Heart right ventricle (tissue), 16 donors: ENCODE results near the gene CHST1. TPM values are rescaled to one million over a fixed set of nuclear protein-coding genes. Genes with fewer than 3 reads are reported as not detected.

ENCODE experiments used
- ATAC-seq, 8 donors: fragments of 200-7000 bp; cut with Tn5 transposase; one replicate each; pipeline ENCODE4 v1.9.1; 2020; ENCODE audit warnings: mild to moderate bottlenecking in 8 of 8, moderate library complexity in 8 of 8, moderate number of reproducible peaks in 1 of 8
- DNase-seq, 2 donors: peaks; one replicate each; pipeline ENCODE4 v3.0.0-alpha.2; 2020
- H3K27ac ChIP-seq, 10 donors: fragments of 200-600 bp; sonication (generic) in 2 of 10; one replicate each; pipeline versions ENCODE4 v1.5.0 to v1.8.0; 2020 to 2022; ENCODE audit warnings: mild to moderate bottlenecking in 3 of 10
- H3K27me3 ChIP-seq, 7 donors: fragments of 200-600 bp; one replicate each; pipeline ENCODE4 v1.8.0; 2021 to 2022; ENCODE audit warnings: mild to moderate bottlenecking in 2 of 7
- H3K36me3 ChIP-seq, 9 donors: fragments of 200-600 bp; sonication (generic) in 1 of 9; one replicate each; pipeline versions ENCODE4 v1.5.0 to v1.8.0; 2020 to 2022; ENCODE audit warnings: mild to moderate bottlenecking in 2 of 9
- H3K4me1 ChIP-seq, 9 donors: fragments of 200-600 bp; sonication (generic) in 1 of 9; one replicate each; pipeline versions ENCODE4 v1.5.0 to v1.8.0; 2020 to 2022; ENCODE audit warnings: mild to moderate bottlenecking in 4 of 9
- H3K4me3 ChIP-seq, 10 donors: fragments of 200-600 bp; sonication (generic) in 2 of 10; one replicate each; pipeline versions ENCODE4 v1.5.0 to v1.8.0; 2020 to 2022; ENCODE audit warnings: mild to moderate bottlenecking in 7 of 10, moderate library complexity in 2 of 10
- H3K9me3 ChIP-seq, 11 donors: fragments of 200-600 bp in 10 of 11; sonication (generic) in 2 of 11; one replicate each; pipeline versions ENCODE4 v1.5.0 to v1.8.0; 2013 to 2022; ENCODE audit warnings: mild to moderate bottlenecking in 2 of 11, control low read depth in 1 of 11, moderate library complexity in 1 of 11
- CTCF ChIP-seq, 9 donors: fragments of 200-600 bp; sonication (generic) in 2 of 9; IDR thresholded peaks; one replicate each; pipeline versions ENCODE4 v1.5.0 to v1.8.0; 2021 to 2022; ENCODE audit warnings: antibody characterized with exemption in 9 of 9, mild to moderate bottlenecking in 5 of 9, moderate library complexity in 1 of 9
- WGBS, 2 donors: extraction: QIAGEN DNeasy Blood & Tissue Kit; methylation state at CpG; one replicate each; pipeline ENCODE4 v1.1.7; 2013; ENCODE audit warnings: inconsistent platforms in 1 of 2; 5-methylcytosine and 5-hydroxymethylcytosine counted together
- intact Hi-C, 10 donors: fragments of 100-400 bp; cut with DNase I; formaldehyde crosslinking; loops; one replicate each; pipeline versions ENCODE4 v1.11.1 to v1.14.2; 2022
- polyA plus RNA-seq, 2 donors: library from polyadenylated mRNA; stranded (reverse); fragments of 200-250 nt; gene quantifications; one replicate each; pipeline ENCODE4 v1.2.3, GENCODE V29; 2013
- total RNA-seq, 10 donors: library from RNA; stranded (reverse); fragmentation: NEBNext Ultra II Directional in 3 of 10; extraction: Animal tissue kit (Norgen Biotek cat#: 25700) in 3 of 10; gene quantifications; one replicate each; pipeline versions ENCODE4 v1.2.1 to v1.2.4, GENCODE V29; 2021 to 2023
- donor health status: Arrhythmogenic right ventricular cardiomyopathy.
- donor health status: ischemic (EF 13 %, LVEDD 7.1; RV severe dilation, severe dysfunction).
- donor health status: healthy with polysubstance abuse.
- donor health status: DM: no; HTN: yes; CAD: no.
- donor health status: DM: no; HTN: no; CAD: no.
- donor health status: ischemic (EF 25% LVEDD 6.9; RV normal size, moderate dysfunction).
- donor health status: ischemic (EF 25% LVEDD 5.7; RV mildly dilated, moderate dysfunction).
- donor health status: healthy.
- donor health status: DM: yes; HTN: yes; CAD: no.
- donor health status: Ischemic cardiomyopathy.
- donor health status: ischemic (EF 35%, LVEDD 5.7; RV mildly dilated, moderate dysfunction).
- donor health status: nonischemic (EF 11% LVEDD 7.7; RV severe dilation, severe dysfunction).
- donor health status: DM: yes; HTN: yes; CAD: no.
- donor health status: PGD.
- donor health status: ischemic (EF 29% LVEDD 5.4; RV normal size, mild dysfunction).
- donor health status: nonischemic (EF 23%, LVEDD 6.1; RV moderate dilation, normal function).

Gene CHST1
- total and polyA plus RNA-seq, 12 donors: 0.53 to 7.7 (median 1.9) TPM

DNA sequence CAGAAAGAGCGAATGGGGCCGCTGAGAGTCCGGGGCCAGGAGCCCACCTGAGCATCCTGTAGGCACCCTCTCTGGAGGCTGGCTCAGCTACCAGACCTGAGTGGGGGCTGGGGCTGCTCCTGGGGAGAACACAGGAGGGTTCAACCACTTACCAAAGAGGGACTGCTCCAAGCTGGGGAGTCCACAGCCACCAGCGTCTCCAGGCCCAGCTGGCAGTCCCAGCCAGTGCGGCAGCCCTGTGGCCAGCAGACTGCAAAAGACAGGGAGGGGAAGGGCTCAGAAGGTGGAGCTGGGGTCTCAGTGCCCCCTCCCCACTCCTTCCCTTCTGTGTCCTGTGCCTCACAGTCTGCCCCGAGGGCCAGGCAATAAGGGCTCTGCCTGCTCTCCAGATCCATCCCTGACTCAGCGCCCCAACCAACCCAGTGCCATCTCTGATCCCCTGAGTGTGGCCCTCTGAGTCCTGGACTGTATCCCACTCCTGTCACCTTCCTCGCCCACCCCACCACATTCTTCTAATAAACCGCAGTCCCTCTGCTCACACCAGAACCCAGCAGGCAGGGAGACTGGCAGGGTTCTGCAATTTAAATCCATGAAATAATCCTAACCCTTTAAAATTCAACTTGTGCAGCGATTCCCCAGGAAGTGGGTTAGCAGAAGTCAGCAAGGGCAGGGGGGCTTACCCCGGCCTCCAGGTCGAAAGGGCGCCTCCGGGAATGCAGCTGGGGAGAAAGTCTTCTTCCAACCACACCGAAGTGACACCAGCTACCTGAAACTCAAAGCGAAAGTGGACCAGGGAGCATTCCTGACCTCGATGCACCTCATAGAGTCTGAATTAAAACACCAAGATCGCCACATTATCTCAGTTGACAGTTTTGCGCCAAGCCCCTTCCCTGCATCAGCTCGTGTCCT is 13.3 kb downstream of the CHST1 start:
- Histone ChIP-seq H3K4me3 (no peak overlapping the region), H3K27ac (no peak overlapping the region), H3K9me3 (no peaks in the 10 kb centered on the region), H3K36me3 (peaks cover 0 to 20% (median 0%) of the 10 kb centered on the region in 9 donors), H3K27me3 (peaks cover 0 to 19% (median 9%) of the 10 kb centered on the region in 7 donors), H3K4me1 (peaks cover 0 to 36% (median 18%) of the 10 kb centered on the region in 9 donors)
- TF ChIP-seq CTCF (IDR thresholded peaks at IDR 0.05): no peak
- WGBS, 2 donors: 82 to 92% methylated on average over 19 to 20 of the region's 20 CpGs
- intact Hi-C loops: loop anchor here in 9 of 10 donors (5.0 to 10.0 kb wide), 10 partner anchors 93 to 280 kb away; no protein-coding TSS in a partner anchor
- DNase-seq (no peak), ATAC-seq (no peak)

- no peak for ATAC-seq
- WGBS, 2 donors: 82 to 85% methylated on average over 9 of the region's 9 CpGs
- Histone ChIP-seq H3K27me3 (peaks cover 0 to 28% (median 10%) of the 10 kb centered on the region in 7 donors), H3K9me3 (no peaks in the 10 kb centered on the region), H3K36me3 (peaks cover 0 to 20% (median 0%) of the 10 kb centered on the region in 9 donors), H3K4me3 (no peak overlapping the region), H3K4me1 (peaks cover 0 to 45% (median 22%) of the 10 kb centered on the region in 9 donors), H3K27ac (no peak overlapping the region)
- DNase-seq: no peak
- no peak for TF ChIP-seq CTCF (IDR thresholded peaks at IDR 0.05)
- intact Hi-C loops: loop anchor here in 9 of 10 donors (5.0 to 10.0 kb wide), 10 partner anchors 94 to 279 kb away; no protein-coding TSS in a partner anchor
Observed at GRCh38 chr11:45651156-45651555, 14.3 kb downstream of the CHST1 start.

GRCh38 chr11:45650166-45651095 is 15.0 kb downstream of the CHST1 start:
- Histone ChIP-seq H3K27ac (no peak overlapping the region), H3K9me3 (no peaks in the 10 kb centered on the region), H3K4me1 (peaks cover 0 to 41% (median 21%) of the 10 kb centered on the region in 9 donors), H3K36me3 (peaks cover 0 to 20% (median 0%) of the 10 kb centered on the region in 9 donors), H3K27me3 (peaks cover 0 to 28% (median 10%) of the 10 kb centered on the region in 7 donors), H3K4me3 (no peak overlapping the region)
- 76 to 79% methylated on average over 75 of the region's 75 CpGs for WGBS, 2 donors
- intact Hi-C loops: loop anchor here in 9 of 10 donors (5.0 to 10.0 kb wide), 10 partner anchors 94 to 278 kb away; no protein-coding TSS in a partner anchor
- ATAC-seq: no peak
- no peak for TF ChIP-seq CTCF (IDR thresholded peaks at IDR 0.05)
- no peak for DNase-seq
